GM18519 (cell line): ENCODE data around the gene UBL7.
"Not testable (repeated sequence)": the region's sequence is repeated elsewhere in the genome, so short reads cannot be mapped to it uniquely, and the experiment has no call there.

ENCODE experiments used
- ATAC-seq: cut with Tn5 transposase; IDR thresholded peaks from one replicate; pipeline ENCODE4 v1.9.1; 2021; ENCODE audit warnings: mild to moderate bottlenecking, moderate library complexity; ENCODE audit not compliant: unreplicated experiment, low FRiP score

Gene UBL7

DNA sequence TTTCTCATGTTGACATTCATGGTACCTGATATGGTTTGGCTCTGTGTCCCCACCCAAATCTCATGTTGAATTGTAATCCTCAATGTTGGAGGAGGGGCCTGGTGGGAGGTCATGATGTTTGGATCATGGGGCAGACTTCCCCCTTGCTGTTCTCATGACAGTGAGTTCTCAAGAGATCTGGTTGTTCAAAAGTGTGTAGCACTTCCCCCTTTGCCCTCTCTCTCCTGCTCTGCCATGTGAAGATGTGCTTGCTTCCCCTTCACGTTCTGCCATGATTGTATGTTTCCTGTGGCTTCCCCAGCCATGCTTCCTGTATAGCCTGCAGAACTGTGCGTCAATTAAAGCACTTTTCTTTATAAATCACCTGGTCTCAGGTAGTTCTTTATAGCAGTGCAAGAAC is 3.3 kb upstream of the UBL7 start:
- no peak for ATAC-seq

GRCh38 chr15:74463634-74464033 is 2.7 kb upstream of the UBL7 start:
- ATAC-seq: no peak

DNA sequence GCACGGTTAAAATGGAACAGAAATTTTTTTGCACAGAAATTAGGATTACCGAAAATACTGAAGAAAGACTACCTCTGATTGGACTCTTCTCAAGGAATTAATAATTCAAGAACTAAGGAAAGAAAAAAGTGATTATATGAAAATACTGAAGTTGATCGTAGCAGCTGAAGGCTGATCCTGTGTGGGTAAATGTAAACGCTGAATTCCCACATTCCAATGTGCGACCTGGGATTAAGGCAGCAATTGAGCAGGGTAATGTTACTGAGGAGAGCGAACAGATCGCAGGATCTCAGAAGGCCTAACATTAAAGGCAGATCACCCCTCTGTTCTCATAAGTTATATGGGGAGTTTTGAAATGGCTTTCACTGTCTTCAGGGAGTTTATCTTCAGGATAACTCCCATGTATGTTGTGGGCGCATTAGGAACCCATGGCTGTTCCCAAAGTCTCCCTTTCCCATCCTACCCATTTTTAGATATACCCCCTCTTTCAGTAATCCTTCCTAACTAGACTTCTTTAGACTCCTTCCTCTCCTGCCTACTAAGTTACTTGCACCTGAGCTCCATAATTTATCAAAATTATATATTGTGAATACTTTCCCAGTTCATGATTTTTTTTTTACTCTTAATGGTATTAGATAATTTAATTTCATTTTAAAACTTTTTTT is 1.0 kb upstream of the UBL7 start:
- no peak for ATAC-seq

DNA sequence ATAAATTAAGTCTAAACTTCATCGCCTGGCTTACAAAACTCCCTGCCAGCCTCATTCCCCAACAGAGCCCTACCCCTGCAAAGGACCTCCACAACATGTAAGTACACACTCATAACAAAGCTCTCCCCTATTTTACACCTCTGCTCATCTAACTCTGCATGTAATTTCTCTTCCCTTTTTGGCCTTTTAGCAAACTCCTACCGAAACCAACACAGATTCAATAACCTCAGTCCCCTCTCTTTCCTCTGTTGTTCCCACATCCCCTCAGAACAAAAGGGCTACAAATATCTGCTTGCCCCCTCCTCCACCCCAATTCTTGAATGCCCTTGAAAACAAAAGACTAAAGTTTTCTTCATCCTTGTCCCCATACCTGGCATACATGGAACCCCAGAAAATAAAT is 662 bp downstream of the UBL7 start:
- no peak for ATAC-seq

- not testable (repeated sequence) for ATAC-seq
Measured at GRCh38 chr15:74459798-74460197, 1.2 kb downstream of the UBL7 start.

DNA sequence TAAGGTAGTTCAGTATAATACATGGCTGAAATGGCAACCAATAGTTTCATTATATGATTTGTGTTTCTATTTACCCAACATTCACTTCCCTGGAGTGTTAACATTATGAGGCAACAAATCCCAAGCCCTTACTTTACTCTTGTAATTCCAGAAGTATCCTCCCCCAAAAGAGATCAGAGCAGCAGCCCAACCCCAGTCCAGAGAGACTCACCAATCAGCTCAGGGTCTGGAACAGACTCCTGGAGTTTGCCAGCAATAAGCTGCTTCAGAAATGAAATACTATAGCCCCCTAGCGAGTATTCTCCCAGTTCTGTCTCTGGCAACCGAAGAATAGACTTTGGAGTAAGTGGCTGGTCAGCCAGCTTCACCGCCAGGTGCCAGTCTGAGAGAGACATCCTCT is 2.5 kb downstream of the UBL7 start:
- ATAC-seq: no peak

DNA sequence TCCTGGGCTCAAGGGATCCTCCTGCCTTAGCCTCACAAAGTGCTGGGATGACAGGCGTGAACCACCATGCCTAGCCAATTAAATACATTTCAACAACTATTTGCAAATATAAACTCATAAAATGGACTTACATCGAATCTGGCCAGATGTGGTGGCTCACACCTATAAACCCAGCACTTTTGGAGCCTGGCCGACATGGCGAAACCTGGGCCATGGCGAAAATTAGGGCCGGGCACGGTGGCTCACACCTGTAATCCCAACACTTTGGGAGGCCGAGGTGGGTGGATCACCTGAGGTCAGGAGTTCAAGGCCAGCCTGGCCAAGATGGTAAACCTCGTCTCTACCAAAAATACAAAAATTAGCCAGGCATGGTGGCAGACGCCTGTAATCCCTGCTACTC is 3.9 kb downstream of the UBL7 start:
- ATAC-seq: not testable (repeated sequence)

DNA sequence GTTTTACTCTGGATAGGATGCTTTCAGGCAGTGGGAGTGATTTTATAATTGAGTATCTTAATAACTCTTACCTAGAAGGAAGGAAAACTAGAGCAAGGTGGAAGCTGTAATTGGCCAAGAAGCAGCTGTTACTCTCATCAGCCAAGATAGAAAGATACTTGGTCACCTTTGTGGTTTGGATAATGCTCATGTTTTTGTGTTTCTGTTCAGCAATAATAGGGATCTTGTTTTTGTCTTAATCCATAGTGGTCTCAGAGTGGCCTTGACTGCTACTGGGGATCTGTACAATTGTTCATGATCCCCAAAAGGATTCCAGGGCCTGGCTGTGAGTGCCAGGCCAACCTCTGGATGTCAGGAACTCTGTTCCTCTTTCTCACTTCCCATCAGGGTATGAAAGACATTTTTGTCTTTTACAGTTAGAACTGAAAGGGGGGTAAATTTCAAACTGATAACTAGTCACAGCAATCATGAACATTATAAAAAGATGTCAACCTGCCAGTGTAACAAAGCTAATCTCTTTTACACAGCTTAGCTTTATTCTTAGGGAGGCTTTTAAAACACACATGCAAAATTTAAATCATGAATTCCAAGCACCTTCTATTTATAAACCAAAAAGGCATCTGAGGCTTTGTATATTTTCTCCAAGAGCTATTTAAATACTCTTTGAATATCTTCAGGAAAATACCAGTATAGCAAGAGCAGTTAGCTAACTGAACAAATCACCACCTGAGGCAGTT is 6.0 kb downstream of the UBL7 start:
- ATAC-seq: no peak

DNA sequence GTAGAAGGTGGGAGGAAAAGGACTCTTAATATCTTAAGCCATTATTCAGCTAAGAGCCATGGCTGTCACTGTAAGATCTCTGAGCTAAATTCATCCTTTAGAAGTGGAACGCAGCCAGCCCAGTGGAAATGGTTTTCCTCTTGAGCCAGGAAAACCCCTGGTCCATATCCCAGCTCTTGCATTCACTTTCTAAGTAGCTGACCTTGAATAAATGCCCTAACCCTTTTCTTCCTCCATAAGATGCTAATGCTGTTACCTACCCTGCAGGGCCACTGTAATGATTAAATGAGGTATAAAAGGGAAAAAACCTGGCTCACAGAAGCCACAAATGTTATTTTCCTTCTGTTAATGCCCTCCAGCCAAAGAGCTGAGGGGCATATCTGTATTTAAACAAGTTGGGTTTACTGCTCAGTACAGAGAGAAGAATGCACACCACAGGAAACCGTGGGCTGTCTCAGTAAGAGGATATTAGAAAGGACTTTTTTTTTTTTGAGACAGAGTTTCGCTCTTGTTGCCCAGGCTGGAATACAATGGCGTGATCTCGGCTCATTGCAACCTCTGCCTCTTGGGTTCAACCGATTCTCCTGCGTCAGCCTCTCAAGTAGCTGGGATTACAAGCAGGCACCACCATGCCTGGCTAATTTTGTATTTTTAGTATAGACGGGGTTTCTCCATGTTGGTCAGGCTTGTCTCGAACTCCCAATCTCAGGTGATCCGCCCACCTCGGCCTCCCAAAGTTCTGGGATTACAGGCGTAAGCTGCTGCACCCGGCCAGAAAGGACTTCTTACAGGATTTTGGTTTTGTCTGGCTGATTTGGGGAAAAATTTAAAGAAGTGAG is 6.8 kb downstream of the UBL7 start:
- ATAC-seq: no peak

- ATAC-seq: no peak
Measured at GRCh38 chr15:74451861-74452835, 8.8 kb downstream of the UBL7 start.

- no peak for ATAC-seq
Measured at GRCh38 chr15:74451322-74451721, 9.6 kb downstream of the UBL7 start.

DNA sequence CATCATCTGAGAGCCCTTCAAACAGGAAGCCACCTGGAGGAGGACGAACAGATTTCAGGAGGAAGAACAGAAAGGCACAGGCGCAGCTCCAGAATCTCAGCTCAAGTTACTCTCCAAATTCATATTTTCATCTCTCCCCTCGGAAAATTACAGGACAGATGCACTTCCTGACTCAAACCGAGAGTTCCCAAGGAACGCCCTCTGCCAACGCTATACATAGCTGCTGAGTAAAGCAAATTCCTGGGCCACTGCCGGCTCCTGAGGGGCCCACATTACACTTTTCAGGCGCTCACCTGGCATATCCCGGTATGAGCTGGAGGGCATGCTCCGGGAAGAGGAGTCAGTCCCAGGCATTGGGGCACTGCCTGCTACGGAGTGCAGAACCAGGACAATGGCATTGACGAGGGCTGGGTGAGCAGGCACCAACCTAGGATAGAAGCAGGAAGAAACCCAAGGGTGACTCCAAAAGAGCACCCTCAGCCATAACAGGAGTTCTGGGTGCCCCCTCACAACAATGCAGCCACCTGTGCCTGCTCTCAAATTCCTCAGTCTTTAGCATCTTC is 11.2 kb downstream of the UBL7 start:
- ATAC-seq: no peak

- ATAC-seq: no peak
Measured at GRCh38 chr15:74449095-74449494, 11.9 kb downstream of the UBL7 start.

DNA sequence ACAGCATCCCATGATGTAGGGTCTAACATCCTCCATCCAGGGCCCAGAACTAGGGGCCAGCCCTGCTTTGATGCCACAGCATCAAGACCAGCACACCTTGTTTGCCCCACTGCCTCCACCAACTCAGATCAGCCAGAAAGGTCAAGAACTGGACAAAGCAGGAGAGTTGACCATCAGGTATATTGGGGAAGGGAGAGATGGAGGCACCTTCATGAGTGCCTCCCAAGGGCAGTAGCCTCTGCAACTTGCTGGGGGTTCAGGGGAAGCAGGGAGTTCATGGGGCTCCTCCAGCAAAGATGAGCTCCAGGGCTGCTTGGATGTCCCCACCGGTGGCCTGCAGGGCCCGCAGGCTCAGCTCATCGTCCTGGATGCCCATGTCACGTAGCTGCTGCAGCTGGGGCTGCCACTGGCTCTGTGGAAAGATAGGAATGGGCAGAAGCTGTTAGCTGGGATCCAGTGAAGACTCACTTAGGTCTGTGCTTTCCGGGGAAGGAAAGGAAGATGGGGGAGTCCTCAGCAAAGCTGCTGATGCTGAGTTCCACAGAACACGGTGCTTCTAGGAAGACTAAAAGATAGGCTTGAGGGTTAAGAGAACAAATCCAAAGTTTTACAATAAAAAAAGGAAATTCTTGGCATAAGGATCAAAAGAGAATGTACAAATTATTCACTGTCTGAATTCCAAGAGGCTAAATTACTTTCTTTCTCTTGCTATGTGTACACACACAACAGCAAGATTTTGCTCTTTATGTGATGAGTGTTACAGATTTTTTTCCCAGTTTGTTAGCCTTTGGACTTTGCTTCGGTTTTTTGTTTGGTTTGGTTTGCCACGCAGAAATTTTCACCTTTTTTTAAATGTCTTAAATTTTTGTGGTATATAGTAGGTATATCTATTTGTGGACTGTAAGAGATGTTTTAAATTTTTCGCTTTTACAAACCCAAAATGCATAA is 14.9 kb downstream of the UBL7 start:
- no peak for ATAC-seq

- ATAC-seq: no peak
Measured at GRCh38 chr15:74444106-74445062, 16.6 kb downstream of the UBL7 start.

DNA sequence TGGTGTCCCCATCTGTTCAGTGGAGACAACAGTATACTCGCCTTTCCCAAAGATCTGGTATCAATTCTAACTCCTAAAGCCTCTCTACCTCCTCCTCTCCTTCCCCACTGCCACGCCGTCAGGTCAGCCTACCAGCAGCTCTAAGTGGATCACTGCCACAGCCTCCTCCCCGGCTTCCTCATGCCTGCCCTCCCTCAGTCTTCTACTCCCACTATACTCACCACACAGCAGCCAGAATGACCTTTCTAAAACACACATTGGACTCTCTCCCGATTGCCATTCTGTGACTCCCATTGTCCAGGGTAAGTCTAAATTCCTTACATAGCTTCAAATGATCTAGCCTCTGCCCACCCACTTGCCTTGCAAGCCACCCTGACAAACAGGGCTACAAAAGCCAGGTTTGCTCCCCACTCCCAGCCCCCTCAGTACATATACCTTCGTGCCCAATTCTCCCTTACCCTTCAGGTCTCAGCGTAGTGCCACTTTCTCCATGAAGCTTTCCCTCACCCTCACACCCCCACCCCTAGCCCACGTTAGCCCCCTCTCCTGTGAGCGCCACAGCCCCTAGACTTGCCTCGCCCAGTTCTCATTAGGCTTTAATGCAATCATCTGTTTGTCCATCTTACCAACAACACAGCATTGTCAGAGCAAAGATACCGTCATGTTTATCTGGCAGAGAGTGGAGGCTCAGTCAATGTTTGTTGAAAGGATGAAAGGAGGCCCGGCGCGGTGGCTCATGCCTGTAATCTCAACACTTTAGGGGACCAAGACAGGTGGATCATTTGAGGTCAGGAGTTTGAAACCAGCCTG is 17.7 kb downstream of the UBL7 start:
- ATAC-seq: no peak

- ATAC-seq: no peak
Measured at GRCh38 chr15:74442604-74443003, 18.4 kb downstream of the UBL7 start.
